ENCODE data around the gene IL18R1. TPM values are rescaled to one million over a fixed set of nuclear protein-coding genes. Genes with fewer than 3 reads are reported as not detected.

IL18R1 gene
- total RNA-seq, 1 experiment from 2014 or later: 1.9 TPM

DNA sequence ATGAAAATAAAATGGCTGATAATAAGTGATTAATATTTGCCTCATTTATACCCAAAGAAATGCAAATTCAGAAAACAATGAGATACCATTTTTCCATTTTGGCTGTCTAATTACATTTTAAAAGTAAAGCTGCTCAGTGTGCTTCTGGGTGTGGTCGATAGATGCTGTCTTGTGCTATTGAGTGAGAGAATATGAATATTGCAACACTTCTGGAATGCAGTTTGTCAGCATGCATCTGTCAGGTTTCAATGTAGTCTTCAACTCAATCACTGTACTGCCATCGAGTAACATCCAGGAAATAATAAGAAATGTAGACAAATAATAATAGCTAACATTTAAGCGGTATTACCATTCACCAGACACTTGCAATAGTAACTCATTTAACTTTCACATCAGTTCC lies 3.9 kb downstream of the IL18R1 start:
- Histone ChIP-seq H4K20me1 (ENCODE audit: insufficient read depth) (no peaks in the 10 kb centered on the region), H3K27me3 (ENCODE audit: insufficient read depth, low read depth) (no peaks in the 10 kb centered on the region), H3K27ac (0 out of 2 replicates have a peak overlapping the region, but pooled peaks have one; percentile 8), H3K36me3 (ENCODE audit: low read depth) (peaks cover 9% of the 10 kb centered on the region; the same call in 1 of the 2 replicates), H3K4me1 (replicated peaks; ENCODE audit: insufficient read depth) (peaks cover 41% of the 10 kb centered on the region), H3K4me2 (peak overlapping the region; percentile 35), H3K9me3 (ENCODE audit: insufficient read depth, low read depth) (no peaks in the 10 kb centered on the region), H3K4me3 (no peak overlapping the region), H3K79me2 (ENCODE audit: low read depth) (peaks cover 22% of the 10 kb centered on the region), H2AFZ (no peak overlapping the region), H3K9me2 (ENCODE audit: insufficient read depth) (no peaks in the 10 kb centered on the region), H3F3A (ENCODE audit: insufficient read depth, low read depth) (0 out of 2 replicates have a peak, but pooled peaks cover 5% of the 10 kb centered on the region)
- ChIA-PET POLR2A (ENCODE audit: unreplicated experiment) (interaction anchor here (0.6 to 0.7 kb wide), 2 partner anchors 114 to 158 kb away, joined by 4 read pairs; no protein-coding TSS in a partner anchor), CTCF (interaction anchor here (0.5 kb wide), 1 partner anchor 129 kb away, joined by 5 read pairs; no protein-coding TSS in a partner anchor)
- intact Hi-C loops (cut with micrococcal nuclease; ENCODE audit: unreplicated experiment): loop anchor here (2.0 to 5.0 kb wide), 4 partner anchors 83 to 477 kb away; partner anchors contain the start of gene SLC9A2
- peak; percentile 7 to 85 for DNase-seq
- TF ChIP-seq, protein P1, sequence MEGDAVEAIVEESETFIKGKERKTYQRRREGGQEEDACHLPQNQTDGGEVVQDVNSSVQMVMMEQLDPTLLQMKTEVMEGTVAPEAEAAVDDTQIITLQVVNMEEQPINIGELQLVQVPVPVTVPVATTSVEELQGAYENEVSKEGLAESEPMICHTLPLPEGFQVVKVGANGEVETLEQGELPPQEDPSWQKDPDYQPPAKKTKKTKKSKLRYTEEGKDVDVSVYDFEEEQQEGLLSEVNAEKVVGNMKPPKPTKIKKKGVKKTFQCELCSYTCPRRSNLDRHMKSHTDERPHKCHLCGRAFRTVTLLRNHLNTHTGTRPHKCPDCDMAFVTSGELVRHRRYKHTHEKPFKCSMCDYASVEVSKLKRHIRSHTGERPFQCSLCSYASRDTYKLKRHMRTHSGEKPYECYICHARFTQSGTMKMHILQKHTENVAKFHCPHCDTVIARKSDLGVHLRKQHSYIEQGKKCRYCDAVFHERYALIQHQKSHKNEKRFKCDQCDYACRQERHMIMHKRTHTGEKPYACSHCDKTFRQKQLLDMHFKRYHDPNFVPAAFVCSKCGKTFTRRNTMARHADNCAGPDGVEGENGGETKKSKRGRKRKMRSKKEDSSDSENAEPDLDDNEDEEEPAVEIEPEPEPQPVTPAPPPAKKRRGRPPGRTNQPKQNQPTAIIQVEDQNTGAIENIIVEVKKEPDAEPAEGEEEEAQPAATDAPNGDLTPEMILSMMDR (conservative IDR thresholded peaks at IDR 0.05): no peak
- no peak for TF ChIP-seq EZH2 (IDR thresholded peaks at IDR 0.05; ENCODE audit: low read depth)
- no TSS peak for BruUV-seq (replicated peaks)

DNA sequence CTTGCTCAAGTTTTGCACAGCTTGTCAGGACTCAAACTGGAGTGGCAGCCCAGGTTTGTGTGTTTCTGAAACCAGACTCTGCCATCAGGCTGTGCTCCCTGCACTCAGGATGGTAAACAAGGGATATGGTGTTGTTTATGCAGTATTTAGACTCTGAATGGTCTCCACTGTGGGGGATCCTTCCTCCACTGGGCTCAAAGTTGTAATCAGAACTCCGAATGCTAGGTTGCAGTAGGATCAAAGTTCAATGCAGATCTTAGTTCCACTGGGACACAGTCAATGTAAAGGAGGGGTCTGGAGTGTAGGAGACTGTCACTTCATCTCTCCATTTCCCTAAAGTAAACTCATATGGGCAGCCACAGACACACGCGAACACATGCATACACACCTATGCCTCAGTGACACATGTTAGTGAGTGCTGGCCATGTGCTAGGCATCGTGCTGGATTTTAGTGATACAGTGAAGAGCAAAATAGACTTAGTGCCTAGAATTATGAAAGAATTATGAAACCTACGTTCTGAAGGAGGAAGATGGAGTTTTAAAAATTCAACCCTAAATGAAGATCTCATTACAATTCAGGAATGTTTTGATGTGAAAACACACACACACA lies 6.1 kb downstream of the IL18R1 start:
- CTCF ChIA-PET: interaction anchor here (0.5 to 0.6 kb wide), 2 partner anchors 232 to 546 kb away, joined by 3 to 4 read pairs; no protein-coding TSS in a partner anchor
- peaks cover 37% of the 10 kb centered on the region for H3K4me1 ChIP-seq (replicated peaks; ENCODE audit: insufficient read depth)

DNA sequence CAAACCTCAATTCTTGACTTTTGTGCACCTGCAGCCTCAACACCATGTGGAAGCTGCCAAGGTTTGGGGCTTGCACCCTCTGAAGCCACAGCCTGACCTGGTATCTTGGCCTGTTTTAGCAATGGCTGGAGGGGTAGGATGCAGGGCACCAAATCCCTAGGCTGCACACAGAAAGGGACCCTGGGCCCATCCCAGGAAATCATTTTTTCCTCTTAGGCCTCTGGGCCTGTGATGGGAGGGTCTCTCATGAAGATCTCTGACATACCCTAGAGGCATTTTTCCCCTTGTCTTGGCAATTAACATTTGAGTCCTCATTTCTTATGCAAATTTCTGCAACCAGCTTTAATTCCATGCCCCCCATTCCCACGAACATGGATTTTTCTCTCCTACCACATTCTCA lies 10.2 kb downstream of the IL18R1 start:
- Histone ChIP-seq H3K79me2 (ENCODE audit: low read depth) (no peaks in the 10 kb centered on the region), H3K4me3 (no peak overlapping the region), H3K9me3 (ENCODE audit: insufficient read depth, low read depth) (peaks cover 22% of the 10 kb centered on the region), H2AFZ (no peak overlapping the region), H4K20me1 (ENCODE audit: insufficient read depth) (no peaks in the 10 kb centered on the region), H3K9me2 (ENCODE audit: insufficient read depth) (no peaks in the 10 kb centered on the region), H3K4me2 (no peak overlapping the region), H3K4me1 (replicated peaks; ENCODE audit: insufficient read depth) (peaks cover 3% of the 10 kb centered on the region; the same call in 1 of the 2 replicates), H3K36me3 (ENCODE audit: low read depth) (peaks cover 20% of the 10 kb centered on the region), H3F3A (ENCODE audit: insufficient read depth, low read depth) (no peaks in the 10 kb centered on the region), H3K27me3 (ENCODE audit: insufficient read depth, low read depth) (no peaks in the 10 kb centered on the region), H3K27ac (no peak overlapping the region)
- intact Hi-C loops (cut with micrococcal nuclease; ENCODE audit: unreplicated experiment): no loop called here
- no TSS peak for BruUV-seq (replicated peaks)
- POLR2A ChIA-PET (ENCODE audit: unreplicated experiment): no interaction called here
- TF ChIP-seq, protein P1 (conservative IDR thresholded peaks at IDR 0.05): no peak
- TF ChIP-seq EZH2 (IDR thresholded peaks at IDR 0.05; ENCODE audit: low read depth): no peak
- no peak for DNase-seq
- CTCF ChIA-PET: no interaction called here

More for the DNA sequence above, 6.1 kb downstream of the IL18R1 start:
- BruUV-seq (replicated peaks): no TSS peak
- intact Hi-C loops (cut with micrococcal nuclease; ENCODE audit: unreplicated experiment): no loop called here
- Histone ChIP-seq H3K9me3 (ENCODE audit: insufficient read depth, low read depth) (peaks cover 20% of the 10 kb centered on the region), H3K9me2 (ENCODE audit: insufficient read depth) (no peaks in the 10 kb centered on the region), H4K20me1 (ENCODE audit: insufficient read depth) (no peaks in the 10 kb centered on the region), H3K4me2 (no peak overlapping the region), H3K79me2 (ENCODE audit: low read depth) (peaks cover 18% of the 10 kb centered on the region), H3F3A (ENCODE audit: insufficient read depth, low read depth) (0 out of 2 replicates have a peak, but pooled peaks cover 5% of the 10 kb centered on the region), H3K27me3 (ENCODE audit: insufficient read depth, low read depth) (no peaks in the 10 kb centered on the region), H2AFZ (no peak overlapping the region), H3K27ac (no peak overlapping the region), H3K36me3 (ENCODE audit: low read depth) (peaks cover 20% of the 10 kb centered on the region), H3K4me3 (no peak overlapping the region)
- TF ChIP-seq, protein P1 (conservative IDR thresholded peaks at IDR 0.05): no peak
- TF ChIP-seq EZH2 (IDR thresholded peaks at IDR 0.05; ENCODE audit: low read depth): no peak
- POLR2A ChIA-PET (ENCODE audit: unreplicated experiment): no interaction called here
- DNase-seq: no peak

All from PC-9 (cell line).